Cardiac muscle cell (in vitro differentiated cells and primary cell): Measurements from ENCODE around the gene UBE2D4. TPM values are rescaled to one million over a fixed set of nuclear protein-coding genes. Genes with fewer than 3 reads are reported as not detected.

Source experiments
- DNase-seq, 2 donors: peaks; one replicate each; pipeline versions ENCODE4 v3.0.0 to v3.0.0-alpha.2; 2010 to 2017; ENCODE audit warnings: low read depth in 1 of 2, low spot score in 1 of 2
- H3K27ac ChIP-seq: fragments of 200-600 bp; sonication (generic); 2 replicates; pipeline ENCODE4 v1.5.1; 2016
- H3K27me3 ChIP-seq: fragments of 200-600 bp; sonication (generic); 2 replicates; pipeline ENCODE4 v1.6.0; 2016; ENCODE audit warnings: control low read depth
- H3K36me3 ChIP-seq: fragments of 200-600 bp; sonication (generic); 2 replicates; pipeline ENCODE4 v1.5.1; 2016; ENCODE audit warnings: control low read depth
- H3K4me1 ChIP-seq: fragments of 200-600 bp; sonication (generic); 2 replicates; pipeline ENCODE4 v1.8.1; 2017; ENCODE audit warnings: low read depth, mild to moderate bottlenecking, mixed run types
- H3K4me3 ChIP-seq: fragments of 200-600 bp; sonication (generic); 2 replicates; pipeline ENCODE4 v1.5.1; 2016; ENCODE audit warnings: mild to moderate bottlenecking
- H3K9me3 ChIP-seq: fragments of 200-600 bp; sonication (generic); 2 replicates; pipeline ENCODE4 v1.5.1; 2017; ENCODE audit warnings: low read depth, mild to moderate bottlenecking, control low read depth
- polyA plus RNA-seq: library from polyadenylated mRNA; unstranded; fragments of >200 nt; fragmentation: Nextera tagmentation; extraction: Ambion mirVana; gene quantifications from 2 replicates; pipeline ENCODE4 v1.2.1, GENCODE V29; 2016
- total RNA-seq: library from RNA; depleted of rRNA; stranded (reverse); fragments of >200 nt; gene quantifications from 2 replicates; pipeline ENCODE4 v1.2.3, GENCODE V29; 2016
- TF ChIP-seq, protein P1 (sequence below): IDR thresholded peaks from 2 replicates; pipeline ENCODE4 v1.5.1; 2012; ENCODE audit warnings: low read depth, mild to moderate bottlenecking, low read length

UBE2D4 gene
- total and polyA plus RNA-seq, 2 experiments from 2014 or later: 12.7 to 22.5 TPM

DNA sequence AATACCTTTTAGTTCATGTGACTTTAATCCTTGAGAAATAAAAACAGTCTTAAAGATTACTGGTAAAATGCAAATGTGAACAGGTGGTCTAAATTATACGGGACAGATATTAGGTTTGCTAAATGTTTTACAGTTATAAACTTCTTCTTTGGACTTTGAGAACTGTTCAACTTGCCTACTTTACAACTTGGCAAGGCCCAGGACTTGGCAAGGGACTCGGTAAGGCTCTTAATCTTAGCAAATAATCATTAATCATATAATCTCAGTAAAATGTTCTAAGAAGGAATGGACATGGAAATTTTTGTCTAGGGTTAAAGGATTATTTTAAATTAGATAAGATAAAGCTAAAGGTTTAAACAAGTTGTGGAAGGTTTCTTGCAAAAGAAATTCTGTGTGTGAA lies 4.8 kb upstream of the UBE2D4 start:
- DNase-seq: no peak
- no peak overlapping the region for H3K27ac ChIP-seq
- H3K4me1 ChIP-seq: no peaks in the 10 kb centered on the region
- H3K36me3 ChIP-seq: no peaks in the 10 kb centered on the region
- H3K27me3 ChIP-seq: no peaks in the 10 kb centered on the region
- no peaks in the 10 kb centered on the region for H3K9me3 ChIP-seq
- H3K4me3 ChIP-seq: no peak overlapping the region
- TF ChIP-seq, protein P1, sequence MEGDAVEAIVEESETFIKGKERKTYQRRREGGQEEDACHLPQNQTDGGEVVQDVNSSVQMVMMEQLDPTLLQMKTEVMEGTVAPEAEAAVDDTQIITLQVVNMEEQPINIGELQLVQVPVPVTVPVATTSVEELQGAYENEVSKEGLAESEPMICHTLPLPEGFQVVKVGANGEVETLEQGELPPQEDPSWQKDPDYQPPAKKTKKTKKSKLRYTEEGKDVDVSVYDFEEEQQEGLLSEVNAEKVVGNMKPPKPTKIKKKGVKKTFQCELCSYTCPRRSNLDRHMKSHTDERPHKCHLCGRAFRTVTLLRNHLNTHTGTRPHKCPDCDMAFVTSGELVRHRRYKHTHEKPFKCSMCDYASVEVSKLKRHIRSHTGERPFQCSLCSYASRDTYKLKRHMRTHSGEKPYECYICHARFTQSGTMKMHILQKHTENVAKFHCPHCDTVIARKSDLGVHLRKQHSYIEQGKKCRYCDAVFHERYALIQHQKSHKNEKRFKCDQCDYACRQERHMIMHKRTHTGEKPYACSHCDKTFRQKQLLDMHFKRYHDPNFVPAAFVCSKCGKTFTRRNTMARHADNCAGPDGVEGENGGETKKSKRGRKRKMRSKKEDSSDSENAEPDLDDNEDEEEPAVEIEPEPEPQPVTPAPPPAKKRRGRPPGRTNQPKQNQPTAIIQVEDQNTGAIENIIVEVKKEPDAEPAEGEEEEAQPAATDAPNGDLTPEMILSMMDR: no peak

DNA sequence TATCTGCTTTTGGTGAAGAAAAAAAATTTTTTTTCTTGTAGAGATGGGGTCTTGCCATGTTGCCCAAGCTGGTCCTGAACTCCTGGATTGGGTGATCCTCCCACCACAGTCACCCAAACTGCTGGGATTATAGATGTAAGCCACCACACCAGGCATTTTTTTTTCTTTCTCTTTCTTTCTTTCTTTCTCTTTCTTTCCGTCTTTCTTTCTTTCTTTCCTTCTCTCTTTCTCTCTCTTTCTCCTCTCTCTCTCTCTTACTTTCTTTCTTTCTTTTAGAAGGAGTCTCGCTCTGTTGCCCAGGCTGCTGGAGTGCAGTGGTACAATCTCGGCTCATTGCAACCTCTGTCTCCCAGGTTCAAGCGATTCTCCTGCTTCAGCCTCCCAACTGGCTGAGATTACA lies 3.5 kb upstream of the UBE2D4 start:
- TF ChIP-seq, protein P1: no peak
- H3K4me3 ChIP-seq: no peak overlapping the region
- no peak for DNase-seq
- no peaks in the 10 kb centered on the region for H3K27me3 ChIP-seq
- no peaks in the 10 kb centered on the region for H3K4me1 ChIP-seq
- H3K27ac ChIP-seq: no peak overlapping the region
- no peaks in the 10 kb centered on the region for H3K9me3 ChIP-seq
- H3K36me3 ChIP-seq: no peaks in the 10 kb centered on the region

DNA sequence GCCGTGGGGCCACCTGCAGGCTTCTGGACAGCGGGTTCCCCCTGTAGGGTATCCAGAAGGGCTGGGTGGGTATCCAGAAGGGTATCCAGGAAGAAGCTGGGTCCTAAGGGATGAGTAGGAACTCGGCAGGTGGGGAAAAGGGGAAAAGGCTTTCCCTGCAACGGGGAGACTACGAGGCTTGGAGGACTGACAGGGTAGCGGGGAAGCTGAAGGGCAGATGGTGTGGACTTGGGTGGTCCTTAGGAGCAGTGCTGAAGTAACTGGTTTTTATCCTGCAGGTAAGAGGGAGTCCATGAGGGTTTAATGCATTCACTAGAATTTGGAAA lies 525 bp downstream of the UBE2D4 start:
- Histone ChIP-seq H3K4me1 (no peaks in the 10 kb centered on the region), H3K36me3 (no peaks in the 10 kb centered on the region)

DNA sequence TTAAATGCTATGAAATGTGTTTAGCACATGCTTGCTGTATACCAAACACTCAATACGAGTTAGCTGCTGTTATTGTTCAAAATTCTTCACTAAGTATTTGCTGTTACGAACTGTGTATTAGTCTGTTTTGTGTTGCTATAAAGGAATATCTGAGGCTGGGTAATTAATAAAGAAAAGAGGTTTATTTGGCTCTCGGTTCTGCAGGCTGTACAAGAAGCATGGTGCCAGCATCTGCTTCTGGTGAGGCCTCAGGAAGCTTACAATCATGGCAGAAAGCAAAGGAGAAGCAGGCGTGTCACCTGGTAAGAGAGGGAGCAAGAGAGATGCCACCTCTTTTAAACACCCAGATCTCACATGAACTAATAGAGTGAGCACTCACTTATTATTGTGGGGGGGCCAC lies 1.6 kb downstream of the UBE2D4 start:
- Histone ChIP-seq H3K36me3 (no peaks in the 10 kb centered on the region), H3K4me1 (no peaks in the 10 kb centered on the region), H3K9me3 (no peaks in the 10 kb centered on the region), H3K27me3 (peaks cover 3% of the 10 kb centered on the region), H3K27ac (no peak overlapping the region), H3K4me3 (no peak overlapping the region)
- TF ChIP-seq, protein P1: no peak
- no peak for DNase-seq

More for the DNA sequence above, 525 bp downstream of the UBE2D4 start:
- Histone ChIP-seq H3K27ac (peak overlapping the region; percentile 86), H3K27me3 (peaks cover 3% of the 10 kb centered on the region), H3K9me3 (no peaks in the 10 kb centered on the region), H3K4me3 (peak overlapping the region; percentile 46)
- DNase-seq: no peak
- TF ChIP-seq, protein P1: peak; percentile 17

DNA sequence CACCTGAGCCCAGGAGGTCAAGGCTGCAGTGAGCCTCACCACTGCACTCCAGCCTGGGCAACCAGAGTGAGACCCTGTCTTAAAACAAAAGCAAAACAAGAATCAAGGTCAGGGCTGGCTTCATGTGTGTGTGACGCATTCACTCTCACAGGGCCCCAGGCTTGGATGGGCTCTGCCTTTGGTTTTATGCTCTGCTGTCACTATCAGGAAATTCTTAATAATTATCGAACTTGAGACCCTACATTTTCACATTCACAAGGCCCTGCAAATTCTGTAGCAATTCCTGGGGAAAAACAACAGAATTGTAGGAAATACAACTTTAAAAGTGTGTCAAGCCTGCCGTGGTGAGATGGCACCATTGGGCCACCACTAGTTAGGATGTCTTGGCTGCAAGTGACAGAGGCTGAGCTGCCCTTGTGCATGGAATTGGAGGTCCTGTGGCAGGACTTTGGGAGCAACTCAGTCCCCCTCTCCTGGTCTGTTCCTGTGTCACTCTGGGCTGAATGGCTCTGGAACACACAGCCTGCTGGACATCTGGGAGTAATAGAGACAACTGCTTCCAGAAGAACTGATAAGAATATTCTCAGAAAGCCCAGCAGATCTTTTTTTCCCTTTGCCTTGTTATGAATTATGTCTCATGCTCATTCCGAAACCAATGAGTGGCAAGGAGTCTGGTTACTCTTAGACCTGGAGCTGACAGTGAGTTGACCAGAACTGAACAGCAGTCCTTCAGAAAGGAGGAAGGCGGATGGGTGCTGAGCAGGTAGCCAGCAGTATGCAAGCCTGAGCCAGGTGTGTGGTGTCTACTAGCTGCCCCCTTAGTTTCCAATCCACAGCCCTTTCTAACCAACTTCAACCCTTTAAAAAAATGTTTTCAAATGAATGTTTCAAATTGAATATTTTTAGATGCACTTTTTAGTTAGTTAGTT lies 3.6 kb downstream of the UBE2D4 start:
- TF ChIP-seq, protein P1: no peak
- Histone ChIP-seq H3K4me3 (no peak overlapping the region), H3K36me3 (no peaks in the 10 kb centered on the region), H3K27ac (no peak overlapping the region), H3K27me3 (peaks cover 3% of the 10 kb centered on the region), H3K4me1 (no peaks in the 10 kb centered on the region), H3K9me3 (no peaks in the 10 kb centered on the region)
- DNase-seq: no peak
